Measurements from ENCODE around the gene FHOD1. TPM values are rescaled to one million over a fixed set of nuclear protein-coding genes. Genes with fewer than 3 reads are reported as not detected.

FHOD1 gene
- total RNA-seq, 2 experiments from 2014 or later, result 92.2 to 92.8 TPM

GRCh38 chr16:67265834-67266233 is 18.6 kb upstream of the FHOD1 start:
- no peak for DNase-seq
- Mint-ChIP-seq H3K4me1 (no peaks in the 10 kb centered on the region), H3K27me3 (peaks cover 3% of the 10 kb centered on the region), H3K36me3 (no peaks in the 10 kb centered on the region), H3K27ac (no peak overlapping the region), H3K4me3 (no peak overlapping the region), H3K9me3 (no peaks in the 10 kb centered on the region)
- POLR2A ChIA-PET, result interaction anchor here (1.2 kb wide), 1 partner anchor 13 kb away, joined by 3 read pairs; no protein-coding TSS in a partner anchor
- ATAC-seq (ENCODE audit: low read depth), result no peak

- H3K27me3 Mint-ChIP-seq, result peaks cover 3% of the 10 kb centered on the region
- ATAC-seq (ENCODE audit: low read depth) (no peak), DNase-seq (no peak)
- no peak overlapping the region for H3K27ac Mint-ChIP-seq
- no peaks in the 10 kb centered on the region for H3K9me3 Mint-ChIP-seq
- POLR2A ChIA-PET, result no interaction called here
- no peak overlapping the region for H3K4me3 Mint-ChIP-seq
- no peaks in the 10 kb centered on the region for H3K4me1 Mint-ChIP-seq
- no peaks in the 10 kb centered on the region for H3K36me3 Mint-ChIP-seq
Observed at GRCh38 chr16:67264866-67265265, 17.6 kb upstream of the FHOD1 start.

GRCh38 chr16:67264277-67264676 is 17.0 kb upstream of the FHOD1 start:
- DNase-seq (no peak), ATAC-seq (ENCODE audit: low read depth) (no peak)
- Mint-ChIP-seq H3K27me3 (peaks cover 4% of the 10 kb centered on the region), H3K27ac (no peak overlapping the region), H3K4me1 (no peaks in the 10 kb centered on the region), H3K36me3 (no peaks in the 10 kb centered on the region), H3K9me3 (no peaks in the 10 kb centered on the region), H3K4me3 (no peak overlapping the region)
- POLR2A ChIA-PET, result interaction anchor here (0.7 to 1.2 kb wide), 2 partner anchors 72 to 245 kb away, joined by 3 to 4 read pairs; no protein-coding TSS in a partner anchor

- ATAC-seq (ENCODE audit: low read depth), result no peak
- H3K27ac Mint-ChIP-seq, result no peak overlapping the region
Observed at GRCh38 chr16:67263201-67263600, 15.9 kb upstream of the FHOD1 start.

GRCh38 chr16:67260426-67261063 is 13.3 kb upstream of the FHOD1 start:
- Mint-ChIP-seq H3K36me3 (peaks cover 2% of the 10 kb centered on the region), H3K9me3 (no peaks in the 10 kb centered on the region), H3K27me3 (peaks cover 4% of the 10 kb centered on the region), H3K27ac (peak overlapping the region; percentile 8), H3K4me3 (no peak overlapping the region), H3K4me1 (no peaks in the 10 kb centered on the region)
- ATAC-seq (ENCODE audit: low read depth) (peak; percentile 46), DNase-seq (no peak)
- POLR2A ChIA-PET, result interaction anchor here (0.7 to 1.3 kb wide), 2 partner anchors 18 to 39 kb away, joined by 5 to 6 read pairs; no protein-coding TSS in a partner anchor

More at GRCh38 chr16:67263201-67263600, 15.9 kb upstream of the FHOD1 start:
- no peak for DNase-seq
- Mint-ChIP-seq H3K4me1 (no peaks in the 10 kb centered on the region), H3K9me3 (no peaks in the 10 kb centered on the region), H3K27me3 (peaks cover 4% of the 10 kb centered on the region), H3K4me3 (no peak overlapping the region), H3K36me3 (no peaks in the 10 kb centered on the region)
- POLR2A ChIA-PET, result interaction anchor here (1.2 kb wide), 1 partner anchor 70 kb away, joined by 3 read pairs; no protein-coding TSS in a partner anchor

GRCh38 chr16:67259705-67260104 is 12.4 kb upstream of the FHOD1 start:
- H3K27me3 Mint-ChIP-seq, result peaks cover 4% of the 10 kb centered on the region
- POLR2A ChIA-PET, result no interaction called here
- ATAC-seq (ENCODE audit: low read depth) (no peak), DNase-seq (no peak)
- H3K9me3 Mint-ChIP-seq, result no peaks in the 10 kb centered on the region
- H3K4me1 Mint-ChIP-seq, result no peaks in the 10 kb centered on the region
- H3K4me3 Mint-ChIP-seq, result no peak overlapping the region
- no peak overlapping the region for H3K27ac Mint-ChIP-seq
- H3K36me3 Mint-ChIP-seq, result peaks cover 2% of the 10 kb centered on the region

- peaks cover 2% of the 10 kb centered on the region for H3K36me3 Mint-ChIP-seq
- H3K4me3 Mint-ChIP-seq, result no peak overlapping the region
- H3K9me3 Mint-ChIP-seq, result no peaks in the 10 kb centered on the region
- H3K4me1 Mint-ChIP-seq, result no peaks in the 10 kb centered on the region
- no peak for ATAC-seq (ENCODE audit: low read depth)
- no peak overlapping the region for H3K27ac Mint-ChIP-seq
- H3K27me3 Mint-ChIP-seq, result peaks cover 4% of the 10 kb centered on the region
- DNase-seq, result no peak
- POLR2A ChIA-PET, result interaction anchor here (0.7 kb wide), 1 partner anchor 84 kb away, joined by 4 read pairs; no protein-coding TSS in a partner anchor
Observed at GRCh38 chr16:67258161-67258835, 11.0 kb upstream of the FHOD1 start.

GRCh38 chr16:67257486-67258160 is 10.3 kb upstream of the FHOD1 start:
- POLR2A ChIA-PET, result no interaction called here
- Mint-ChIP-seq H3K27me3 (peaks cover 4% of the 10 kb centered on the region), H3K9me3 (no peaks in the 10 kb centered on the region), H3K36me3 (peaks cover 2% of the 10 kb centered on the region), H3K4me3 (no peak overlapping the region), H3K27ac (no peak overlapping the region), H3K4me1 (no peaks in the 10 kb centered on the region)
- ATAC-seq (ENCODE audit: low read depth) (no peak), DNase-seq (no peak)

- DNase-seq (no peak), ATAC-seq (ENCODE audit: low read depth) (no peak)
- Mint-ChIP-seq H3K4me1 (no peaks in the 10 kb centered on the region), H3K27me3 (peaks cover 4% of the 10 kb centered on the region), H3K9me3 (no peaks in the 10 kb centered on the region), H3K36me3 (peaks cover 2% of the 10 kb centered on the region), H3K4me3 (no peak overlapping the region), H3K27ac (no peak overlapping the region)
- POLR2A ChIA-PET, result no interaction called here
Observed at GRCh38 chr16:67256701-67257230, 9.5 kb upstream of the FHOD1 start.

GRCh38 chr16:67255553-67256221 is 8.4 kb upstream of the FHOD1 start:
- no peak for ATAC-seq (ENCODE audit: low read depth)
- Mint-ChIP-seq H3K27me3 (peaks cover 1% of the 10 kb centered on the region), H3K9me3 (no peaks in the 10 kb centered on the region), H3K27ac (no peak overlapping the region), H3K4me1 (no peaks in the 10 kb centered on the region), H3K4me3 (no peak overlapping the region), H3K36me3 (peaks cover 2% of the 10 kb centered on the region)
- POLR2A ChIA-PET, result no interaction called here
- no peak for DNase-seq

- POLR2A ChIA-PET, result no interaction called here
- DNase-seq (no peak), ATAC-seq (ENCODE audit: low read depth) (no peak)
- no peaks in the 10 kb centered on the region for H3K9me3 Mint-ChIP-seq
- no peak overlapping the region for H3K4me3 Mint-ChIP-seq
- H3K27ac Mint-ChIP-seq, result no peak overlapping the region
- H3K27me3 Mint-ChIP-seq, result peaks cover 6% of the 10 kb centered on the region
- H3K4me1 Mint-ChIP-seq, result peaks cover 2% of the 10 kb centered on the region
- H3K36me3 Mint-ChIP-seq, result peaks cover 2% of the 10 kb centered on the region
Observed at GRCh38 chr16:67254801-67255552, 7.7 kb upstream of the FHOD1 start.

- no peaks in the 10 kb centered on the region for H3K9me3 Mint-ChIP-seq
- H3K27ac Mint-ChIP-seq, result no peak overlapping the region
- POLR2A ChIA-PET, result no interaction called here
- H3K4me3 Mint-ChIP-seq, result no peak overlapping the region
- H3K4me1 Mint-ChIP-seq, result peaks cover 14% of the 10 kb centered on the region
- no peak for DNase-seq
- no peak for ATAC-seq (ENCODE audit: low read depth)
- peaks cover 2% of the 10 kb centered on the region for H3K36me3 Mint-ChIP-seq
- peaks cover 13% of the 10 kb centered on the region for H3K27me3 Mint-ChIP-seq
Observed at GRCh38 chr16:67252609-67253497, 5.6 kb upstream of the FHOD1 start.
